HG03060 (cell line): ENCODE measurements around the gene ESPNL.
"Not testable (repeated sequence)": the region's sequence is repeated elsewhere in the genome, so short reads cannot be mapped to it uniquely, and the experiment has no call there.

ENCODE experiments used
- ATAC-seq: cut with Tn5 transposase; IDR thresholded peaks from one replicate; pipeline ENCODE4 v1.9.1; 2021; ENCODE audit warnings: low read depth, moderate number of reproducible peaks; ENCODE audit not compliant: unreplicated experiment

Gene ESPNL

GRCh38 chr2:238167761-238168160 is 67.6 kb downstream of the ESPNL start:
- ATAC-seq = no peak

GRCh38 chr2:238168196-238169047 is 68.3 kb downstream of the ESPNL start:
- no peak for ATAC-seq

GRCh38 chr2:238169048-238169707 is 69.0 kb downstream of the ESPNL start:
- ATAC-seq = no peak

- no peak for ATAC-seq
Measured at GRCh38 chr2:238169708-238170251, 69.6 kb downstream of the ESPNL start.

GRCh38 chr2:238170386-238171071 is 70.4 kb downstream of the ESPNL start:
- no peak for ATAC-seq

- ATAC-seq = not testable (repeated sequence)
Measured at GRCh38 chr2:238171072-238171431, 70.9 kb downstream of the ESPNL start.

GRCh38 chr2:238171575-238172187 is 71.5 kb downstream of the ESPNL start:
- no peak for ATAC-seq

GRCh38 chr2:238172439-238172838 is 72.3 kb downstream of the ESPNL start:
- ATAC-seq = no peak

GRCh38 chr2:238173692-238174091 is 73.6 kb downstream of the ESPNL start:
- ATAC-seq = no peak

GRCh38 chr2:238174291-238174690 is 74.2 kb downstream of the ESPNL start:
- ATAC-seq = no peak

- ATAC-seq = no peak
Measured at GRCh38 chr2:238174701-238175100, 74.6 kb downstream of the ESPNL start.

GRCh38 chr2:238176613-238177012 is 76.5 kb downstream of the ESPNL start:
- no peak for ATAC-seq

- ATAC-seq = no peak
Measured at GRCh38 chr2:238180554-238180953, 80.4 kb downstream of the ESPNL start.

- no peak for ATAC-seq
Measured at GRCh38 chr2:238182362-238182761, 82.2 kb downstream of the ESPNL start.
